A549 treated with Hydrocortisone at 1 μM for 4 hours (cell line): ENCODE data around the gene GIGYF2. TPM values are rescaled to one million over a fixed set of nuclear protein-coding genes. Genes with fewer than 3 reads are reported as not detected.

Source experiments
- total RNA-seq: library from RNA; stranded (reverse); fragments of 200-300 nt; extraction: Qiagen RNA extraction; gene quantifications from 5 replicates; pipeline ENCODE4 v1.2.3, GENCODE V29; 2022

Gene GIGYF2, protein sequence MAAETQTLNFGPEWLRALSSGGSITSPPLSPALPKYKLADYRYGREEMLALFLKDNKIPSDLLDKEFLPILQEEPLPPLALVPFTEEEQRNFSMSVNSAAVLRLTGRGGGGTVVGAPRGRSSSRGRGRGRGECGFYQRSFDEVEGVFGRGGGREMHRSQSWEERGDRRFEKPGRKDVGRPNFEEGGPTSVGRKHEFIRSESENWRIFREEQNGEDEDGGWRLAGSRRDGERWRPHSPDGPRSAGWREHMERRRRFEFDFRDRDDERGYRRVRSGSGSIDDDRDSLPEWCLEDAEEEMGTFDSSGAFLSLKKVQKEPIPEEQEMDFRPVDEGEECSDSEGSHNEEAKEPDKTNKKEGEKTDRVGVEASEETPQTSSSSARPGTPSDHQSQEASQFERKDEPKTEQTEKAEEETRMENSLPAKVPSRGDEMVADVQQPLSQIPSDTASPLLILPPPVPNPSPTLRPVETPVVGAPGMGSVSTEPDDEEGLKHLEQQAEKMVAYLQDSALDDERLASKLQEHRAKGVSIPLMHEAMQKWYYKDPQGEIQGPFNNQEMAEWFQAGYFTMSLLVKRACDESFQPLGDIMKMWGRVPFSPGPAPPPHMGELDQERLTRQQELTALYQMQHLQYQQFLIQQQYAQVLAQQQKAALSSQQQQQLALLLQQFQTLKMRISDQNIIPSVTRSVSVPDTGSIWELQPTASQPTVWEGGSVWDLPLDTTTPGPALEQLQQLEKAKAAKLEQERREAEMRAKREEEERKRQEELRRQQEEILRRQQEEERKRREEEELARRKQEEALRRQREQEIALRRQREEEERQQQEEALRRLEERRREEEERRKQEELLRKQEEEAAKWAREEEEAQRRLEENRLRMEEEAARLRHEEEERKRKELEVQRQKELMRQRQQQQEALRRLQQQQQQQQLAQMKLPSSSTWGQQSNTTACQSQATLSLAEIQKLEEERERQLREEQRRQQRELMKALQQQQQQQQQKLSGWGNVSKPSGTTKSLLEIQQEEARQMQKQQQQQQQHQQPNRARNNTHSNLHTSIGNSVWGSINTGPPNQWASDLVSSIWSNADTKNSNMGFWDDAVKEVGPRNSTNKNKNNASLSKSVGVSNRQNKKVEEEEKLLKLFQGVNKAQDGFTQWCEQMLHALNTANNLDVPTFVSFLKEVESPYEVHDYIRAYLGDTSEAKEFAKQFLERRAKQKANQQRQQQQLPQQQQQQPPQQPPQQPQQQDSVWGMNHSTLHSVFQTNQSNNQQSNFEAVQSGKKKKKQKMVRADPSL (N-terminal part only)
- 24.9 to 36.9 TPM (median 26.2 TPM) in 5 replicates for total RNA-seq

DNA sequence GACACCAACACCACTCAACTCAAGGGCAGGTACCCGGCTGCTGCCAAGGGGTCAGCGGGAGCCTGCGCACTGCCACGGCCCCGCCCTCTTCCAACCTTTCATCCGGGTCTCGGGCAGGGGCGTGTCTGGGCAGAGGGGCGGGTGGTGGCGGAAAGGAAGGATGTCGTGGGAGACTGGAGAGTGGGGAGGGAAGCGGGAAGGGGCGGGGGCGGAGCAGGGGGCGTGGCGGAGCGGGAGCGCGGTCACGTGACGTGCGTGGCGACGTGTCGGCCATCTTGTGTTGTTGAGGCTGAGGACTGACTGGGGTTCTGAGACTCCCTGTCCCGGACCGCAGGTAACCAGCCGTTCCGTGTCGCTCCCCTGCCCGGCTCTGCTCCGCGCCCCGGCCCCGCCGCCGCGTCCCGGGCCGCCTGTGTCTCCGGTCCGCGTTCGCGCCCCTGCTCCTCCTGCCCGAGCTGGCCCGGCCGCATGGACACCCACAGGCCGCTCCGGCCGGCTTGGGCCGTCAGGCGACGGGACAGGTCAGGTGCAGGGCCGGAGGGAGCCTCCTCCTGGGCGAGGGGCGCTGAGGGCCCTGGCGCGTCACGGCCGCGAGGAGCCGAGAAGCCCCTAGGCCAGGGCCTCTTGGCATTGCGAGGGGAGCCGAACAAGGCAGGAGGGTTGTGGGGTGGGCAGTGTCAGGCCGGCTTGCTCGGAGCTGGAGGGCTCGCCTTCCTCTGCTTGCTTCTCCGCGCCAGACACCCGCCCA lies at the start of gene GIGYF2:
GIGYF2 (plus strand) TSS at position 273 of the 748 bp plus-strand sequence. CDS start 37,867 bp downstream, outside the sequence.

DNA sequence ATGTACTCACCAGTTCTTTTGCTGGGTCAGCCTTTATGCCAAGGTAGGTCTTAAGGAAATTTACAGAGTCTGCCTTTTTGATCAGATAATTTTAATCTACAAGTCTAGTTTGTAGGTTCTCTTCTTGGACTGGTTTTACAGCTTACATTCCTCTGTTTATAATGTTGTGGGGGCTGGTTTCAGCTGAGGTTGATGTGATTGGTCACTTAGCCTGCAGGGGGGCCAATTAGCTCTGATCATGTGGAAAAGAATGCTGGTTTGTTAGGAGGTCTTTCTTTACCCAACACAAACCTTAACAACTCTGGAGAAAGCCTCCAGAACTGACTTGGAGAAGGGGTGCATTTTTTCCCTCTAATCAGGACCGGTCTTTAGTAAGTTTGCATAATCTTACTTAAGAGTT lies 79.3 kb downstream of the GIGYF2 start, which contains the start of gene KCNJ13:
KCNJ13 (minus strand) TSS at position 131 of the 400 bp plus-strand sequence. CDS start 5,203 bp downstream, outside the sequence.

DNA sequence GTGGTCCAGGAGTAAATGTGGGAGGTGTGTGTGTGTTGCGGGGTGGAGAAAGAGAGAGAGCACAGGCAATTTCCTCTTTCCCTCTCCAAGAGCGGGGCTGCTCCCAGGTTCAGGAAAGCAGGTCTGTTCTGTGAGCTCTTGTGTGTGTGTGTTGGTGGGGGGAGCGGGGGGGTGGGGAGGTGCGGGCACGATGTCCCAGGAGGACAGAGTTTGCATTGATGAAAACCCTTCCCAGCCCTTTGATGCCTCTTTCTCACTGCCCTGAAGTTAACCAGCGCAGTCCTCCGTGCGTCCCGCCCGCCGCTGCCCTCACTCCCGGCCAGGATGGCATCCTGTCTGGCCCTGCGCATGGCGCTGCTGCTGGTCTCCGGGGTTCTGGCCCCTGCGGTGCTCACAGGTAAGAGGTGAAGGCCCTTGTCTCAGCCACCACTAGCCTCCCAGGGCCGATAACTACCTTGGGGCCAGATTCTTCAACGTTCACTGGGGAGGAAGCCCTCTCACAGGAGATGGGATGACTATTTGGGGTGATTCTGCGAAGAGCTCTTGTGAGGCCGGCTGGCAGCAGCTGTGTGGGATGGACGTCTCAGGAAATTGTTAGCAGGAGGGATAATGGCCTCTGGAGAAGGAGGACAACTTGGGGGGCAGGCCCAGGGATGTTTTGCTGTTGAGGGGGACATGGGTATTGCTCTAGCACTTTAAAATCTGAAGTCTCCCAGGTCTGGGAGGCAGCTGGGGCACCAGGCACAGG lies 173.1 kb downstream of the GIGYF2 start, which contains the start of gene SNORC:
SNORC (plus strand) TSS at position 247 of the 748 bp plus-strand sequence; CDS start at position 325, 78 bp downstream.

Other genes starting within 250 kb of the GIGYF2 start
- gene ALPI, start 241.2 kb upstream of the GIGYF2 start, total RNA-seq, result 0.05 TPM in 2 of 5 replicates, not detected in the others
- gene ECEL1, start 209.5 kb upstream of the GIGYF2 start, total RNA-seq, result 0.09 to 0.37 TPM (median 0.15 TPM) in 5 replicates
- gene PRSS56, start 176.9 kb upstream of the GIGYF2 start, total RNA-seq, result 0.06 to 0.18 TPM (median 0.15 TPM) in 5 replicates
- not detected in 5 replicates for gene CHRND, start 171.2 kb upstream of the GIGYF2 start, total RNA-seq
- gene CHRNG, start 157.6 kb upstream of the GIGYF2 start, total RNA-seq, result not detected in 5 replicates
- gene TIGD1, start 146.8 kb upstream of the GIGYF2 start, total RNA-seq, result 3.4 to 5.6 TPM (median 4.6 TPM) in 5 replicates
- gene EIF4E2, start 146.6 kb upstream of the GIGYF2 start, total RNA-seq, result 82.3 to 175 TPM (median 87.7 TPM) in 5 replicates
- 3.3 to 5.0 TPM (median 4.3 TPM) in 5 replicates for gene EFHD1, start 63.7 kb upstream of the GIGYF2 start, total RNA-seq
- gene KCNJ13, start 79.2 kb downstream of the GIGYF2 start, total RNA-seq, result not detected in 5 replicates
- gene SNORC, start 172.9 kb downstream of the GIGYF2 start, total RNA-seq, result 2.4 to 11.7 TPM (median 10.1 TPM) in 5 replicates